H9 (cell line): Measurements from ENCODE around the gene MCF2L. TPM values are rescaled to one million over a fixed set of nuclear protein-coding genes. Genes with fewer than 3 reads are reported as not detected.

Source experiments
- DNase-seq: peaks from one replicate; pipeline ENCODE4 v3.0.0-alpha.2; 2017
- H2AFZ ChIP-seq: one replicate; pipeline ENCODE4 v1.6.1; 2013; ENCODE audit warnings: mild to moderate bottlenecking, low read length, control low read depth, moderate library complexity
- H2AK5ac ChIP-seq: 2 replicates; pipeline ENCODE4 v1.6.1; 2013; ENCODE audit warnings: low read length, control low read depth, mixed read lengths; ENCODE audit not compliant: insufficient read length
- H2BK120ac ChIP-seq: one replicate; pipeline ENCODE4 v1.6.1; 2013; ENCODE audit warnings: low read depth, mild to moderate bottlenecking, low read length, control low read depth, inconsistent platforms; ENCODE audit not compliant: poor library complexity, severe bottlenecking
- H2BK12ac ChIP-seq: 2 replicates; pipeline ENCODE4 v1.6.1; 2013; ENCODE audit warnings: low read length, control low read depth, mixed read lengths, low read depth; ENCODE audit not compliant: insufficient read length
- H2BK15ac ChIP-seq: 2 replicates; pipeline ENCODE4 v1.6.1; 2013; ENCODE audit warnings: low read depth, low read length, control low read depth
- H2BK20ac ChIP-seq: one replicate; pipeline ENCODE4 v1.6.1; 2013; ENCODE audit warnings: low read depth, mild to moderate bottlenecking, low read length, control low read depth, inconsistent platforms; ENCODE audit not compliant: poor library complexity, severe bottlenecking
- H2BK5ac ChIP-seq: 2 replicates; pipeline ENCODE4 v1.6.1; 2013; ENCODE audit warnings: low read length, control low read depth, mixed read lengths; ENCODE audit not compliant: insufficient read length
- H3K14ac ChIP-seq: 2 replicates; pipeline ENCODE4 v1.6.1; 2013; ENCODE audit warnings: low read length, control low read depth; ENCODE audit not compliant: insufficient read depth
- H3K18ac ChIP-seq: 2 replicates; pipeline ENCODE4 v1.6.1; 2013; ENCODE audit warnings: low read depth, mild to moderate bottlenecking, mixed read lengths, low read length, control low read depth; ENCODE audit not compliant: insufficient read length
- H3K23ac ChIP-seq: 2 replicates; pipeline ENCODE4 v1.6.1; 2013; ENCODE audit warnings: low read length, control low read depth, mixed read lengths, low read depth; ENCODE audit not compliant: insufficient read length
- H3K23me2 ChIP-seq: 2 replicates; pipeline ENCODE4 v1.6.1; 2013; ENCODE audit warnings: low read depth, mild to moderate bottlenecking, mixed read lengths, low read length, control low read depth; ENCODE audit not compliant: insufficient read length, poor library complexity, severe bottlenecking
- H3K27ac ChIP-seq: 2 replicates; pipeline ENCODE4 v1.5.1; 2013; ENCODE audit warnings: low read length, control low read depth, mixed read lengths, low read depth; ENCODE audit not compliant: insufficient read length
- H3K27me3 ChIP-seq: 2 replicates; pipeline ENCODE4 v1.6.1; 2013; ENCODE audit warnings: low read length, control low read depth, inconsistent platforms; ENCODE audit not compliant: insufficient read depth
- H3K4ac ChIP-seq: 2 replicates; pipeline ENCODE4 v1.6.1; 2013; ENCODE audit warnings: low read depth, mild to moderate bottlenecking, control low read depth, inconsistent platforms, low read length, moderate library complexity
- H3K4me1 ChIP-seq: 2 replicates; pipeline ENCODE4 v1.6.1; 2013; ENCODE audit warnings: low read length, control low read depth, inconsistent platforms; ENCODE audit not compliant: insufficient read depth
- H3K4me2 ChIP-seq: 2 replicates; pipeline ENCODE4 v1.6.1; 2013; ENCODE audit warnings: low read length, control low read depth, mixed read lengths; ENCODE audit not compliant: insufficient read length, insufficient read depth
- H3K56ac ChIP-seq: 2 replicates; pipeline ENCODE4 v1.6.1; 2013; ENCODE audit warnings: low read depth, mild to moderate bottlenecking, mixed read lengths, low read length, control low read depth; ENCODE audit not compliant: insufficient read length
- H3K79me1 ChIP-seq: 2 replicates; pipeline ENCODE4 v1.6.1; 2013; ENCODE audit warnings: low read depth, mild to moderate bottlenecking, moderate library complexity, low read length, control low read depth, inconsistent platforms; ENCODE audit not compliant: insufficient read depth, poor library complexity, severe bottlenecking
- H3K79me2 ChIP-seq: 2 replicates; pipeline ENCODE4 v1.6.1; 2013; ENCODE audit warnings: low read length, control low read depth, inconsistent platforms; ENCODE audit not compliant: insufficient read depth
- H3K9ac ChIP-seq: 2 replicates; pipeline ENCODE4 v1.6.1; 2013; ENCODE audit warnings: low read length, control low read depth, mixed read lengths; ENCODE audit not compliant: insufficient read length; ENCODE audit errors: extremely low read depth
- H3K9me3 ChIP-seq: one replicate; pipeline ENCODE4 v1.6.1; 2013; ENCODE audit warnings: low read depth, low read length, inconsistent platforms; ENCODE audit not compliant: control insufficient read depth
- H3T11ph ChIP-seq: one replicate; pipeline ENCODE4 v1.6.1; 2013; ENCODE audit warnings: mild to moderate bottlenecking, low read length, control low read depth, inconsistent platforms
- H4K20me1 ChIP-seq: one replicate; pipeline ENCODE4 v1.6.1; 2013; ENCODE audit not compliant: control insufficient read depth, insufficient read length, insufficient read depth
- H4K5ac ChIP-seq: 2 replicates; pipeline ENCODE4 v1.6.1; 2013; ENCODE audit warnings: low read depth, mild to moderate bottlenecking, mixed read lengths, low read length, control low read depth; ENCODE audit not compliant: insufficient read length
- H4K8ac ChIP-seq: replicated peaks from 2 replicates; pipeline ENCODE4 v1.6.1; 2013; ENCODE audit warnings: low read length, control low read depth, mixed read lengths, low read depth; ENCODE audit not compliant: insufficient read length
- H4K91ac ChIP-seq: 2 replicates; pipeline ENCODE4 v1.6.1; 2013; ENCODE audit warnings: low read depth, mild to moderate bottlenecking, moderate library complexity, mixed read lengths, low read length, control low read depth; ENCODE audit not compliant: insufficient read length
- H3K27ac Mint-ChIP-seq, 3 experiments: 2 replicates in 2 of 3; 3 replicates in 1 of 3; pipeline ENCODE4 v1.8.0; 2020 to 2021; ENCODE audit warnings: mixed read lengths in 3 of 3, mild to moderate bottlenecking in 1 of 3, moderate library complexity in 1 of 3
- H3K27me3 Mint-ChIP-seq: 2 replicates; pipeline ENCODE4 v1.8.0; 2021; ENCODE audit warnings: low read depth, mild to moderate bottlenecking, moderate library complexity, mixed read lengths
- H3K36me3 Mint-ChIP-seq, 3 experiments: 2 replicates in 2 of 3; 3 replicates in 1 of 3; pipeline ENCODE4 v1.8.0; 2020 to 2021; ENCODE audit warnings: low read depth in 3 of 3, mixed read lengths in 3 of 3; ENCODE audit not compliant: insufficient read depth in 1 of 3
- H3K4me1 Mint-ChIP-seq, 2 experiments: 2 replicates each; pipeline ENCODE4 v1.8.0; 2020; ENCODE audit warnings: mixed read lengths in 2 of 2
- H3K4me3 Mint-ChIP-seq, 2 experiments: 2 replicates in 1 of 2; 3 replicates in 1 of 2; pipeline ENCODE4 v1.8.0; 2020 to 2021; ENCODE audit warnings: mild to moderate bottlenecking in 2 of 2, mixed read lengths in 2 of 2, moderate library complexity in 1 of 2
- H3K9me3 Mint-ChIP-seq, 2 experiments: 2 replicates in 1 of 2; 3 replicates in 1 of 2; pipeline ENCODE4 v1.8.0; 2020; ENCODE audit warnings: mild to moderate bottlenecking in 2 of 2, mixed read lengths in 2 of 2, moderate library complexity in 1 of 2
- WGBS: extraction: QIAGEN DNeasy Blood & Tissue Kit; methylation state at CpG from one replicate; pipeline ENCODE4 v1.1.7; 2013; ENCODE audit warnings: missing lambda C conversion rate, low lambda C conversion rate, mixed read lengths; ENCODE audit not compliant: insufficient read length; ENCODE audit errors: extremely low coverage; 5-methylcytosine and 5-hydroxymethylcytosine counted together
- total RNA-seq: library from RNA; stranded (reverse); gene quantifications from 2 replicates; pipeline ENCODE4 v1.2.1, GENCODE V29; 2021
- TF ChIP-seq, protein P1 (sequence below): fragments of 200-600 bp; sonication (generic); conservative IDR thresholded peaks from 3 replicates; pipeline ENCODE4 v1.8.0; 2021; ENCODE audit warnings: antibody characterized with exemption, mild to moderate bottlenecking

Gene MCF2L
- total RNA-seq, 1 experiment from 2014 or later, result 18.5 TPM

DNA sequence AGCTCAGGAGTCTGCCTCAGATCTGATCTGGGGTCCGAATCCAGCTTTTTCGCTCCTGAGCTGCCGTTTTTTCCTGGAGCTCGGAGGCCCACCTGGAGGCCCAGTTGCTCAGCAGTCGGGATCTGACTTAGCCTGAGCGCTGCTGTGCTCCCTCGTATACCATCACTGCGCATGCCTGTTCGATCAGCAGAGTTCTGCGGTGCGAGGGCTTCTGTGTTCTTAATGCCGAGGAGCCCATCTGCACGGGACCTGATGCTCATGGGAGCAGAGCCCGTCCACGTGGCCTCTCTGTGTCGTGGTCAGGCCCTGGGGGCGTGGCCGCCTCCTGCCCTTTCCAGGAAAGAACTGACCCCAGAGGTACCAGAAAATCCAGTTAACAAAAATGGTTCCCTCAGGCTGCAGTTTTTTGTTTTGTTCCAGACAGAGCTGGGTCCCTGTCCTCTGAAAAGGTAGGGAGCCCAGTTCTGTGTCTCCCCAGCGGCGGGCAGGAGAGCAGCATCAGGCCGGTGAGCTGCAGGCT, 57.4 kb downstream of the MCF2L start:
- Histone ChIP-seq H2AK5ac (no peak overlapping the region), H4K5ac (no peak overlapping the region), H2BK120ac (no peak overlapping the region), H2BK5ac (no peak overlapping the region), H3K4ac (no peak overlapping the region), H3K23ac (no peak overlapping the region), H3K23me2 (no peaks in the 10 kb centered on the region), H4K8ac (no peak overlapping the region), H3K4me1 (no peaks in the 10 kb centered on the region; the same call in 1 of the 2 replicates), H3K79me1 (no peaks in the 10 kb centered on the region), H3K9me3 (no peaks in the 10 kb centered on the region), H3K79me2 (no peaks in the 10 kb centered on the region), H2AFZ (no peak overlapping the region), H2BK20ac (no peak overlapping the region), H3T11ph (no peak overlapping the region), H4K20me1 (no peaks in the 10 kb centered on the region), H3K4me2 (no peak overlapping the region), H2BK15ac (no peak overlapping the region), H3K56ac (no peak overlapping the region), H3K14ac (no peak overlapping the region; the same call in 1 of the 2 replicates), H3K27ac (no peak overlapping the region), H3K18ac (no peak overlapping the region), H4K91ac (no peak overlapping the region), H3K27me3 (no peaks in the 10 kb centered on the region), H3K9ac (no peak overlapping the region), H2BK12ac (no peak overlapping the region)
- DNase-seq, result no peak
- peaks cover 13 to 21% of the 10 kb centered on the region in 2 experiments for H3K4me1 Mint-ChIP-seq
- no CpG with 5 or more reads among the region's 21 CpGs for WGBS
- H3K4me3 Mint-ChIP-seq, result no peak overlapping the region
- peaks cover 6% of the 10 kb centered on the region for H3K27me3 Mint-ChIP-seq
- no peaks in the 10 kb centered on the region; a peak in 1 of 7 replicates for H3K36me3 Mint-ChIP-seq
- no peaks in the 10 kb centered on the region for H3K9me3 Mint-ChIP-seq
- TF ChIP-seq, protein P1, sequence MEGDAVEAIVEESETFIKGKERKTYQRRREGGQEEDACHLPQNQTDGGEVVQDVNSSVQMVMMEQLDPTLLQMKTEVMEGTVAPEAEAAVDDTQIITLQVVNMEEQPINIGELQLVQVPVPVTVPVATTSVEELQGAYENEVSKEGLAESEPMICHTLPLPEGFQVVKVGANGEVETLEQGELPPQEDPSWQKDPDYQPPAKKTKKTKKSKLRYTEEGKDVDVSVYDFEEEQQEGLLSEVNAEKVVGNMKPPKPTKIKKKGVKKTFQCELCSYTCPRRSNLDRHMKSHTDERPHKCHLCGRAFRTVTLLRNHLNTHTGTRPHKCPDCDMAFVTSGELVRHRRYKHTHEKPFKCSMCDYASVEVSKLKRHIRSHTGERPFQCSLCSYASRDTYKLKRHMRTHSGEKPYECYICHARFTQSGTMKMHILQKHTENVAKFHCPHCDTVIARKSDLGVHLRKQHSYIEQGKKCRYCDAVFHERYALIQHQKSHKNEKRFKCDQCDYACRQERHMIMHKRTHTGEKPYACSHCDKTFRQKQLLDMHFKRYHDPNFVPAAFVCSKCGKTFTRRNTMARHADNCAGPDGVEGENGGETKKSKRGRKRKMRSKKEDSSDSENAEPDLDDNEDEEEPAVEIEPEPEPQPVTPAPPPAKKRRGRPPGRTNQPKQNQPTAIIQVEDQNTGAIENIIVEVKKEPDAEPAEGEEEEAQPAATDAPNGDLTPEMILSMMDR, result no peak
- H3K27ac Mint-ChIP-seq, result no peak overlapping the region
